Activated CD8-positive, alpha-beta memory T cell treated with anti-CD3 and anti-CD28 coated beads for 1 hour (primary cell): Measurements from ENCODE around the gene ZNF213.

Experiments
- DNase-seq, 2 donors: peaks; one replicate each; pipeline ENCODE4 v3.0.0-alpha.2; 2020; ENCODE audit warnings: low read depth in 1 of 2; ENCODE audit errors: extremely low read depth in 1 of 2

ZNF213 gene

DNA sequence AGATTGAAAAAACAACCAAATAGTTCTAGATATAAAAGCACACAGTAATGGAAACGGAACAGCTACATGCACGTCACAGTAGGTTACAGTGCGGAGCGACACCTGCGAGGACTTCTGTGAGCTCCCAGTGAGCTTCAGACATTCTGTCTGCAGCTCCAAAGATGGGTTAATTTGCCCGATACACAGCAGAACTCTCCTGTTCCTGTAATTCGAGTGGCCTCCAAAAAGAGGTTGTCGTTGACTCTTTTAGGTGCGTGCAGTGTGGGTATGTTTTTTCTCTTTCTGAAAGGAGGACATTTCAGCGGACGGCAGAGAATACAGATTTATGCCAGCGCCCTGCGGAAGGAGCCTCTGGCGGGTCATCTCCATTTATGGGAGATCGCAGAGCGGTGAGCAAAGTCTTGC lies 56.1 kb downstream of the ZNF213 start:
- DNase-seq = no peak
